GM19351 (cell line): ENCODE data around the gene CASKIN2.

Experiments used
- ATAC-seq: cut with Tn5 transposase; IDR thresholded peaks from one replicate; pipeline ENCODE4 v1.9.1; 2021; ENCODE audit warnings: mild to moderate bottlenecking, moderate library complexity; ENCODE audit not compliant: unreplicated experiment

CASKIN2 gene

GRCh38 chr17:75547091-75547490 lies 31.8 kb upstream of the CASKIN2 start:
- no peak for ATAC-seq

DNA sequence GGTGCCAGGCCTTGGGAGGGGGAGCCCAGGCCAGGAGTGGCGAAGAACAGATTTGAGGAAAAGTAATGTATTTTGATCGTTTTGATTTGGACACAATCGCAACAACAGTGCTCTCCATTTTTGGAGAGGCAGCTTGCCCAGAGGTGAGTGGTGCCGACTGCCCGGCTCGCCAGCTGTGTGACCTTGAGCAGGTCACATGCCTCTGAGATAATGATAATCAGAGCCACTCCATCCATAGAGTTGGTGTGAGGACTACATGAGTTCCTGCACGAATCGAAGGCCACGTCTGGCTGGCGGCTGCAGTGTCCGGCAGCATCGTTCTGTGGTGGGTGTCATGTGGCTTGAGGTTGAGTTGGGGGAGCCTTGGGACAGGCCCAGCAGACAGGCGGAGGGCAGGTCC lies 30.8 kb upstream of the CASKIN2 start:
- ATAC-seq: no peak

GRCh38 chr17:75544250-75544649 lies 28.9 kb upstream of the CASKIN2 start:
- no peak for ATAC-seq

DNA sequence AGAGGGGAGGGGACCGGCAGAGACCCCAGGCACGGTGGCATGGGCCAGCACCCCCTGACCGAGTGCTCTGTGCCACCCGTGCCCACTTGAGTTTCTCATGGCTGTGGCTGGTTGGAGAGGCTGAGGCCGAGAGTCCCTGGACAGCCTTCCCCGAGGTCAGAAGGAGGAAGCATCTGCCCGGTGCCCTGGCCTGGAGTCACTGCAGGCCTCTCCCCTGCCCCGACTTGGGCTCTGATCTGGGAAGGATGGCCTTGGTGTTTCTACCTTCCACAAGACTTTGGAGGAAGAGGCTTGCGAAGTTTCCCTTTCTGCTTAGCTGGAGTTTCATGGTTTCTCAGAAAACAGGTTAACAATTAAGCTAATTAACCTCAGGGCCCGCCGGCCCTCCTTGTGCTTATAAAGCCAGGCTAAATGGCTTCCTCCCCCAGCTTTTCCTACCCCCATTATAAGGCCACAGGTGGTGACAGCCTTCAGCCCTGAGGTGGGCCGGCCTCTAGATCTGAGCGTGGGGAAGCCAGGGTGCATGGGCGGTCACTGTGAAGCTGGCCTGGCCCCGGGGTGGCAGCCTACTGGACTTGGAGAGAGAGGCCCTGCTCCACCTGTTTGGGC lies 27.5 kb upstream of the CASKIN2 start:
- no peak for ATAC-seq

GRCh38 chr17:75542229-75542628 lies 26.9 kb upstream of the CASKIN2 start:
- no peak for ATAC-seq

DNA sequence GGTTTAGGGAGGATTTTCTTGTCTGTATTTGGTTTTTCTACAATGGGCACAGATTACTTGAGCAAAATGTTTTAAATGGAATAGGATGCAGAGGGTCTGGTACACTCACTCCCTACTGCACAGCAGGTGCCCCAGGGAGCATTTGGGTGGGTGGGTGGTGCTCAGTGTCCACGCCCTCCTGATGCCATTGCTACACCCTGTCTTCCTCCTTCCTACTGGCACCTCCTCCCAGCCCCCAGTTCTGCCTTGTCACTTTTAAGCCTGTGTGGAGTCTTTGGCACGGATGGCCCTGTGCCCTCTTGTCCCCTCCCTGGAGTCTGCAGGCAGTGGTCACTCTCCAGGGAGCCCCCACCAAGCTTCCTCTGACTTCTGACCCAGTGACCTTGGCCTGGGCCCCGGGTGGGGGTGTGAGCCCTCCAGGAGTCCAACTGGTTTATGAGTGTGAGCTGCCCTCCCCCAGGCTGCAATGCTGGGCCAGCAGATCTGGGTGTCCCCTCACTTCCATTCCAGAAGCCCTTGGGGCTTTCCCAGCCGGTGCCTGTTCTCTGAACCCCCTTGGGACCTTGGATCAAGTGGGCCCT lies 25.7 kb upstream of the CASKIN2 start:
- no peak for ATAC-seq

GRCh38 chr17:75539967-75540729 lies 24.8 kb upstream of the CASKIN2 start:
- no peak for ATAC-seq

- no peak for ATAC-seq
These were observed 21.0 kb upstream of the CASKIN2 start for GRCh38 chr17:75536366-75536765.

DNA sequence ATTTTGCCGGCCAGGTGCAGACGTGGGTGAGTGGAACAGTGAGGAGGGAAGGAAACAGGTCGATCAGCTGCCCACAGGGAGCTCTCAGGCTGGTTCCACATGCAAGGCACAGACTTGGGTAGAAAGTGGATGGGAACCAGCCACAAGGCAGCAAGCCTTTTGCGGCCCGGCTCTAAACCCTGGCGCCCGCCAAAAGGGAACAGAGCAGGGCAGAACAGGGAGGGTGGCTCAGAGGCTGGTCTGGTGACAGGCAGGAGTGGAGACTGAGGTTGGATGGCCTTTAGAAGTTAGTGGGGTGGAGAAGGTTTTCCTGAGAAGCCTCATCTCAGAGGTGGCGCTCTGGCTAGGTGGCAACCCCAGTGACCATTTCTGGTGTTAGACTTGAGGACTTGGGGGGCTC lies 20.5 kb upstream of the CASKIN2 start:
- ATAC-seq: no peak

DNA sequence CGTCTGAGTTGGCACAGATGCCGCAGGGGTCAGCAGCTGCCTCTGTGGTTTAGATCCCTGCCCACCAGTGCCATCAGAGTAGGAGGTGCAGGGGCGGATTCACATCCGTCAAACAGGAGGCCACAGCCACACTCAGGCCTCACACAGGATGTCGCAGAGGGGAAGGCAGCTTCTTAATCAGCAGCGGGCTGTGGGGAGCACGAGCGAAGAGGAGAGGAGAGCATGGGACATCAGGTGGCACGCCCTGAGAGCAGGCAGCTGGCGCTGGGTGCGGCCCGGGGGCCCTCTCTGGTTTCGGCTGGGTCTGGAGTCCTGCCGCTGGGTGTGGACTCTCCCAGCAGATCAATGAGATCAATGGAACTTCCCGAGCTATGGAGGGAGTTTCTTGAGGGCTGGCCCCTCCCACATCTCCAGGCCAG lies 19.8 kb upstream of the CASKIN2 start:
- no peak for ATAC-seq

DNA sequence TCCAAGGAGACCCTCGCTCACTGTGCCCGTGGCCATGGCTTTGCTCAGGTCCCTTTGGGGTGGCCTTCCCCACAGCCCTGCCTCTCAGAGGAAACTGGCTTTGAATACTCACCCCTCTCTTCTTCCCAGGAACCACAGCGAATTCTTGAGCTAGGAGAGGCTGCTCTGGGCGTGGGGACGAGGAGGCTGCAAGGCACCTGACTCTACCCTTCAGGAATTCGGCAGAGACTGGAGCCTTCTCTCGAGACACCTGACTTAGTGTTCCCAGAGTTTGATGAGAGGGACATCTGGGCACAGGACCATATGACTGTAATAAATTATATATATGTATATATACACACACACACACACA lies 16.4 kb upstream of the CASKIN2 start:
- ATAC-seq: no peak

GRCh38 chr17:75530837-75531720 lies 15.7 kb upstream of the CASKIN2 start:
- no peak for ATAC-seq

- ATAC-seq: no peak
These were observed 11.4 kb upstream of the CASKIN2 start for GRCh38 chr17:75526555-75527270.

DNA sequence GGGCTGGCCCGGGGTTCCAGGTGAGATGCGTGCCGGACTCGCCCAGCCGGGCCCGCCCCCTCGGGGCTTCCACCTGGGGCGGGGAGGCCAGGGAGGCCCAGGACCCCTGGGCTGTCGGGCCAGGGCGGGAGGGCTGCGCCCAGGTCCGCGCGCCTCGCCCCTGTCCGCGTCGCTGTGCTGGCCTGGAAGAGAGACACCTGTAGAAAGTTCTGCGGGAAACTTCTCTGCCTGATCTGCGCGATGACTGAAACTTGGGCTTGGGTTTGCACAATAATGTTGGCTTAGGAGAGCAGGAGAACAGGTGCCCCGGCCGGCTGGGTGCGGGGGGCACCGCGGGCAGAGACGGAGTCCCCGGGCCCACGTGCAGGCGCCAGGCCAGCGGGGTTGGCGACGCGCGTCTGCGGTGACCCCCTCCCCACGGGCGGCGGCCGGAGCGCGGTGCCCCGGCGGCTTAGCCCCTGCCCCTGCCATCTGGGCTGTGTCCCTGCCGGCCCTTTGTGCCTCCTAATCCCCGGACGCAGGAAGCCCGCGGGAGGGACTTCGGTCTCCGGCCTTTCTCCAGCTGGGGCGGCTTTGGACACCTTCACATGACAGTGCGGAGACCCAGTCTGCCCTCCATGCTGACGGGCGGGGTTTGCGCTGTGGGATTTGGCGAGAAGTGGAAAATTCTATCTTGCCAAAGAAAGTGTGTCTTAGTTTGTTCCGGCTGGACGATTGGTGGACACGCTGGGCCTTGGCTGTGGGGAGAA lies 10.6 kb upstream of the CASKIN2 start:
- ATAC-seq: no peak

GRCh38 chr17:75524970-75525805 lies 9.9 kb upstream of the CASKIN2 start, which contains the start of gene LLGL2:
LLGL2 (plus strand) TSS chr17:75525697; CDS start chr17:75543427, 17,730 bp downstream.
- peak; percentile 78 for ATAC-seq

DNA sequence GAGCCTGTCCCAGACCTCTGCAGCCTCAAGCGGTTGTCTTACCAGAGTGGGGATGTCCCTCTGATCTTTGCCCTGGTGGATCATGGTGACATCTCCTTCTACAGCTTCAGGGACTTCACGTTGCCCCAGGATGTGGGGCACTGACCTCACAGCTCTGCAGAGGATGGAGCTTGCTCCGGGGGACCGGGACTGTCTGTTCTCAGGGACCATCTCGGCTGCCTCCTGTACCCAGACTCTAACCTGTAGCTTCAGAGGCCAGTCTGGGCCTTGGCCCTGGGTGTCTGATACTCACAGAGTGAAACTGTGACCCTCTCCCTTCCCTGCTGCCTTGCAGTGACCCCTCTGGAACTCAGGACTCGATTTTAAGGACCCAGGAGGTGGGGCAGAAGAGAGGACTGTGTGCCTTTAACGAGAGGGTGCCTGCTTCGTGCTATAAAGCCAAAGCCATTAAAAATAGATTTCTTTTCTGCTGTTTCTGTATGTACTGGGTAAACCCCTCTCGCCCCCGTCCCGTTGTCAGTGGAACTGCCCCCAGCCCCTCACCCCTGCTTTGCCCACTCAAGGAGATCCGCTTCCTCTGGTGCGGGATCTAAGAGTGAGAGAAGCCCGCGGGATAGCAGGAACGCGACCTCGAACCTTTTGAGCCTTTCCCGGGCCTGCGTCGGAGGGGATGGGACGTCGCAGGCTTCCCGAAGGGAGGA lies 9.1 kb upstream of the CASKIN2 start:
- no peak for ATAC-seq

GRCh38 chr17:75523647-75524046 lies 8.3 kb upstream of the CASKIN2 start:
- no peak for ATAC-seq

DNA sequence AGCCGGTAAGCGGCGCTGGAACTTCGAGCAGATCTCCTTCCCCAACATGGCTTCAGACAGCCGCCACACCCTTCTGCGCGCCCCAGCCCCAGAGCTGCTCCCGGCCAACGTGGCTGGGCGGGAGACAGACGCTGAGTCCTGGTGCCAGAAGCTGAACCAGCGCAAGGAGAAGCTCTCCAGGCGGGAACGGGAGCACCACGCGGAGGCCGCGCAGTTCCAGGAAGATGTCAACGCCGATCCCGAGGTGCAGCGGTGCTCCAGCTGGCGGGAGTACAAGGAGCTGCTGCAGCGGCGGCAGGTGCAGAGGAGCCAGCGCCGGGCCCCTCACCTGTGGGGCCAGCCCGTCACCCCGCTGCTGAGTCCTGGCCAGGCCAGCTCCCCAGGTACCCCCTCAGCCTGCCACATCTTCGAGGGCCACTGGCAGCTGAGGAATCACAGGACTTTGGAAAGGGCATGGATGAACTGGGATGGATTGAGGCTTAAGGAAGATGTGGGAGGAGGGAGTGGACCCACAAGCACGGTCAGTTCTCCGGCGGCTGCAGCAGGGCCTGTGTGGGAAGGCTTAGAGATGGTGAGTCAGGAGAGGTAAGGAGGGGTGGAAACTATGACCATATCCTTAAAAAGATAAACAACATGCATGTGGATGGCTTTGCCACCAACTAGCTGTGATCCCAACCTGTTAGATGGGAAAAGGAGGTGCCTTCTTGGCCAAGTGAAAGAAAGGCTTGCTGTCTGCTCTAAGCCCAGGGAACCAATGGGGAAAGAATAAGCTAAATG lies 6.8 kb upstream of the CASKIN2 start:
- no peak for ATAC-seq
